Measurements from ENCODE around the gene NFIB.

- no peak for TF ChIP-seq MXI1 (IDR thresholded peaks at IDR 0.05; ENCODE audit: low read depth, low read length)
- no peak for TF ChIP-seq YY1 (IDR thresholded peaks at IDR 0.05; ENCODE audit: low read depth)
Measured at GRCh38 chr9:14260101-14260500, 53.8 kb downstream of the NFIB start.

Measured in SK-N-SH (cell line).